Keratinocyte (primary cell): Measurements from ENCODE around the gene DST. TPM values are rescaled to one million over a fixed set of nuclear protein-coding genes. Genes with fewer than 3 reads are reported as not detected.
A peak's percentile ranks its signal among the peaks of the same experiment; 100 is the strongest.

Experiments
- DNase-seq: peaks from one replicate; pipeline ENCODE4 v3.0.0-alpha.2; 2011; ENCODE audit warnings: low read depth, missing footprints, low spot score
- FAIRE-seq: peaks from 2 replicates; lab custom pipeline; 2011; peaks lifted over from hg19 to GRCh38; lab: Jason Lieb, UNC
- H2AFZ ChIP-seq: 2 replicates; pipeline ENCODE4 v1.6.0; 2012; ENCODE audit warnings: low read length, control low read depth, inconsistent platforms; ENCODE audit not compliant: control insufficient read depth
- H3K27ac ChIP-seq: 2 replicates; pipeline ENCODE4 v1.5.1; 2011; ENCODE audit warnings: low read length; ENCODE audit not compliant: control insufficient read depth, insufficient read depth
- H3K27me3 ChIP-seq: 3 replicates; pipeline ENCODE4 v1.6.0; 2011; ENCODE audit warnings: low read length; ENCODE audit not compliant: control insufficient read depth, insufficient read depth; ENCODE audit errors: extremely low read depth
- H3K36me3 ChIP-seq, 2 experiments: 2 replicates in 1 of 2; 3 replicates in 1 of 2; pipeline ENCODE4 v1.5.1; 2011; ENCODE audit warnings: low read length in 2 of 2, mild to moderate bottlenecking in 1 of 2; ENCODE audit not compliant: control insufficient read depth in 2 of 2, insufficient read depth in 2 of 2; ENCODE audit errors: extremely low read depth in 1 of 2
- H3K4me1 ChIP-seq: 3 replicates; pipeline ENCODE4 v1.5.1; 2011; ENCODE audit warnings: low read length; ENCODE audit not compliant: control insufficient read depth, insufficient read depth; ENCODE audit errors: extremely low read depth
- H3K4me2 ChIP-seq: 3 replicates; pipeline ENCODE4 v1.6.0; 2011; ENCODE audit warnings: low read depth, low read length; ENCODE audit not compliant: control insufficient read depth, insufficient read depth; ENCODE audit errors: extremely low read depth
- H3K4me3 ChIP-seq, 3 experiments: fragments of 200-600 bp in 1 of 3; sonication (generic) in 1 of 3; 2 replicates in 2 of 3; 3 replicates in 1 of 3; pipeline ENCODE4 v1.5.1; 2011 to 2016; ENCODE audit warnings: low read length in 3 of 3, mild to moderate bottlenecking in 3 of 3, control low read depth in 2 of 3, inconsistent platforms in 1 of 3, low read depth in 1 of 3, mixed read lengths in 1 of 3, mixed run types in 1 of 3, moderate library complexity in 1 of 3; ENCODE audit not compliant: control insufficient read depth in 2 of 3, insufficient read depth in 2 of 3; ENCODE audit errors: extremely low read depth in 1 of 3
- H3K79me2 ChIP-seq: 2 replicates; pipeline ENCODE4 v1.6.0; 2012; ENCODE audit warnings: low read length; ENCODE audit not compliant: control insufficient read depth, insufficient read depth
- H3K9ac ChIP-seq: 3 replicates; pipeline ENCODE4 v1.6.0; 2011; ENCODE audit warnings: low read length; ENCODE audit not compliant: control insufficient read depth, insufficient read depth; ENCODE audit errors: extremely low read depth
- H3K9me1 ChIP-seq: 3 replicates; pipeline ENCODE4 v1.6.0; 2011; ENCODE audit warnings: low read length; ENCODE audit not compliant: control insufficient read depth, insufficient read depth; ENCODE audit errors: extremely low read depth
- H3K9me3 ChIP-seq: 2 replicates; pipeline ENCODE4 v1.5.1; 2012; ENCODE audit warnings: low read depth, low read length; ENCODE audit not compliant: control insufficient read depth
- H4K20me1 ChIP-seq: 3 replicates; pipeline ENCODE4 v1.6.0; 2011; ENCODE audit warnings: low read length; ENCODE audit not compliant: control insufficient read depth, insufficient read depth; ENCODE audit errors: extremely low read depth
- CTCF ChIP-seq, 3 experiments: IDR thresholded peaks in 1 of 3; conservative IDR thresholded peaks in 1 of 3; optimal IDR thresholded peaks in 1 of 3; 2 replicates in 2 of 3; 3 replicates in 1 of 3; pipeline versions ENCODE3 to v1.5.1; 2011; ENCODE audit warnings: low read length in 3 of 3, mild to moderate bottlenecking in 3 of 3, moderate library complexity in 2 of 3, control low read depth in 1 of 3, inconsistent platforms in 1 of 3; ENCODE audit not compliant: insufficient read depth in 2 of 3; ENCODE audit errors: extremely low read depth in 1 of 3
- EZH2 ChIP-seq: IDR thresholded peaks from one replicate; pipeline ENCODE4 v1.6.1; 2012; ENCODE audit warnings: inconsistent platforms, mild to moderate bottlenecking, low read length, moderate library complexity
- dilution Hi-C: fragments of 300-500 bp; cut with MboI; formaldehyde crosslinking; loops from one replicate; pipeline ENCODE4 v1.7.0; 2020; ENCODE audit warnings: low sequenced_read_pairs; ENCODE audit not compliant: extremely low pct_ligation_motif_present
- polyA plus RNA-seq, 5 experiments: library from polyadenylated mRNA; depleted of rRNA in 3 of 5; stranded (reverse) in 3 of 5; stranded (forward) in 1 of 5; unstranded in 1 of 5; fragments of >200 nt; gene quantifications; 1 replicate in 1 of 5; 2 replicates in 3 of 5; 3 replicates in 1 of 5; pipeline versions ENCODE4 v1.2.1 to v1.2.3, GENCODE V29; 2011 to 2012; ENCODE audit warnings: missing spikeins in 2 of 5, low read depth in 1 of 5, low replicate concordance in 1 of 5

DST gene
- polyA plus RNA-seq, 1 donor (not counting 4 experiments of a cell fraction or from before 2014, with no cell fraction given): 455 TPM

GRCh38 chr6:56538851-56539250 lies 103.8 kb downstream of the DST start:
- dilution Hi-C loops: no loop called here
- Histone ChIP-seq H3K4me3 (no peak overlapping the region), H3K9me3 (no peaks in the 10 kb centered on the region), H3K36me3 (peaks cover 8 to 14% of the 10 kb centered on the region in 2 experiments), H3K27ac (no peak overlapping the region), H3K79me2 (peaks cover 33% of the 10 kb centered on the region), H3K4me2 (peak overlapping the region; percentile 99), H4K20me1 (no peaks in the 10 kb centered on the region), H3K4me1 (peaks cover 42% of the 10 kb centered on the region), H2AFZ (no peak overlapping the region), H3K9me1 (no peaks in the 10 kb centered on the region), H3K27me3 (no peaks in the 10 kb centered on the region), H3K9ac (no peak overlapping the region)
- no peak for TF ChIP-seq CTCF (optimal IDR thresholded peaks at IDR 0.05 in 1 of 3, IDR thresholded peaks at IDR 0.05 in 1 of 3, conservative IDR thresholded peaks at IDR 0.05 in 1 of 3; ENCODE audit: extremely low read depth in 1 of 3, insufficient read depth in 2 of 3, low read length in 3 of 3)
- no peak for TF ChIP-seq EZH2
- FAIRE-seq (no peak), DNase-seq (no peak)

DNA sequence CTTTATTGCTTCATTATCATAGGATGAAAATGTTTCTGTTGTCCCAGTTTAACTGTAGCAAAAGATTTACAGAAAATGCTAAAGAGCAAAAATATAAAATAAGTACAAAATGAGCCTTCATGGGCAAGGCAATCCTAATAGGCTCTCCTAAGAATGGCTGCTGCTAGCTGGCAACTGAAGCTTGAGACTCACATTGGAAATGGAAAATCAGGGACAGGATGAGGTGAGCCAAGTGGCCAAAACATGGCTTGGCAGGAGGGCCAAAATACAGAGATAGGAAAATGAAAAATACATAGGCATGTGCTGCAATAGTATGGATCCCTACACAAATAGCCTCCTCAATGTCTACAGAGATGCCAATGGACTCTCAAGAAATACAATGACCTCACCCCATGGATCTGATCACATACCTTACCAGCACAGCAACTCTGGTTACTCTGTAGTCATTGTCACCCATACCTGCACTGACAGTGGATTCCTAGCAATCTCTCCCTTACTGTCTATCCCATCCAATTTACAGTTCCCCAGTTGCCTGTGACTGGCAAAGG lies 105.4 kb downstream of the DST start:
- H3K9me3 ChIP-seq: no peaks in the 10 kb centered on the region
- H3K79me2 ChIP-seq: peaks cover 33% of the 10 kb centered on the region
- dilution Hi-C loops: no loop called here
- TF ChIP-seq EZH2 (no peak), CTCF (optimal IDR thresholded peaks at IDR 0.05 in 1 of 3, IDR thresholded peaks at IDR 0.05 in 1 of 3, conservative IDR thresholded peaks at IDR 0.05 in 1 of 3; ENCODE audit: extremely low read depth in 1 of 3, insufficient read depth in 2 of 3, low read length in 3 of 3) (no peak)
- peaks cover 12 to 14% of the 10 kb centered on the region in 2 experiments for H3K36me3 ChIP-seq
- H3K4me2 ChIP-seq: no peak overlapping the region
- H3K9ac ChIP-seq: no peak overlapping the region
- H3K27me3 ChIP-seq: no peaks in the 10 kb centered on the region
- H3K4me1 ChIP-seq: peaks cover 36% of the 10 kb centered on the region
- H3K9me1 ChIP-seq: no peaks in the 10 kb centered on the region
- no peak overlapping the region for H2AFZ ChIP-seq
- H3K4me3 ChIP-seq: no peak overlapping the region
- DNase-seq: no peak
- H4K20me1 ChIP-seq: no peaks in the 10 kb centered on the region
- no peak overlapping the region for H3K27ac ChIP-seq
- FAIRE-seq: no peak
